GM15510 (cell line): Measurements from ENCODE around the gene H1-8.

Experiments
- POLR2A ChIP-seq: IDR thresholded peaks from 3 replicates; pipeline ENCODE4 v1.6.1; 2011; ENCODE audit warnings: borderline replicate concordance; ENCODE audit not compliant: insufficient read length; ENCODE audit errors: extremely low read depth

H1-8 gene

GRCh38 chr3:129530251-129530791 is 12.7 kb upstream of the H1-8 start:
- no peak for TF ChIP-seq POLR2A

DNA sequence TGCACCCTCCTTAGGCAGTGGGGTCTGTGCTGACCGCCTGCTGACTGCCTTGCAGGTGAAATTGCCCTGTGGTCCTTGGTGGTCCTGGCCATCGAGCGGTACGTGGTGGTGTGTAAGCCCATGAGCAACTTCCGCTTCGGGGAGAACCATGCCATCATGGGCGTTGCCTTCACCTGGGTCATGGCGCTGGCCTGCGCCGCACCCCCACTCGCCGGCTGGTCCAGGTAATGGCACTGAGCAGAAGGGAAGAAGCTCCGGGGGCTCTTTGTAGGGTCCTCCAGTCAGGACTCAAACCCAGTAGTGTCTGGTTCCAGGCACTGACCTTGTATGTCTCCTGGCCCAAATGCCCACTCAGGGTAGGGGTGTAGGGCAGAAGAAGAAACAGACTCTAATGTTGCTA is 12.2 kb upstream of the H1-8 start:
- TF ChIP-seq POLR2A: no peak

- no peak for TF ChIP-seq POLR2A
Observed at GRCh38 chr3:129531699-129532098, 11.3 kb upstream of the H1-8 start.

DNA sequence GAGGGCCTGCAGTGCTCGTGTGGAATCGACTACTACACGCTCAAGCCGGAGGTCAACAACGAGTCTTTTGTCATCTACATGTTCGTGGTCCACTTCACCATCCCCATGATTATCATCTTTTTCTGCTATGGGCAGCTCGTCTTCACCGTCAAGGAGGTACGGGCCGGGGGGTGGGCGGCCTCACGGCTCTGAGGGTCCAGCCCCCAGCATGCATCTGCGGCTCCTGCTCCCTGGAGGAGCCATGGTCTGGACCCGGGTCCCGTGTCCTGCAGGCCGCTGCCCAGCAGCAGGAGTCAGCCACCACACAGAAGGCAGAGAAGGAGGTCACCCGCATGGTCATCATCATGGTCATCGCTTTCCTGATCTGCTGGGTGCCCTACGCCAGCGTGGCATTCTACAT is 10.7 kb upstream of the H1-8 start:
- no peak for TF ChIP-seq POLR2A

DNA sequence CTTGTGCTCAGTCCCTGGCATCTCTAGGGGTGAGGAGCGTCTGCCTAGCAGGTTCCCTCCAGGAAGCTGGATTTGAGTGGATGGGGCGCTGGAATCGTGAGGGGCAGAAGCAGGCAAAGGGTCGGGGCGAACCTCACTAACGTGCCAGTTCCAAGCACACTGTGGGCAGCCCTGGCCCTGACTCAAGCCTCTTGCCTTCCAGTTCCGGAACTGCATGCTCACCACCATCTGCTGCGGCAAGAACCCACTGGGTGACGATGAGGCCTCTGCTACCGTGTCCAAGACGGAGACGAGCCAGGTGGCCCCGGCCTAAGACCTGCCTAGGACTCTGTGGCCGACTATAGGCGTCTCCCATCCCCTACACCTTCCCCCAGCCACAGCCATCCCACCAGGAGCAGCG is 9.6 kb upstream of the H1-8 start:
- no peak for TF ChIP-seq POLR2A

DNA sequence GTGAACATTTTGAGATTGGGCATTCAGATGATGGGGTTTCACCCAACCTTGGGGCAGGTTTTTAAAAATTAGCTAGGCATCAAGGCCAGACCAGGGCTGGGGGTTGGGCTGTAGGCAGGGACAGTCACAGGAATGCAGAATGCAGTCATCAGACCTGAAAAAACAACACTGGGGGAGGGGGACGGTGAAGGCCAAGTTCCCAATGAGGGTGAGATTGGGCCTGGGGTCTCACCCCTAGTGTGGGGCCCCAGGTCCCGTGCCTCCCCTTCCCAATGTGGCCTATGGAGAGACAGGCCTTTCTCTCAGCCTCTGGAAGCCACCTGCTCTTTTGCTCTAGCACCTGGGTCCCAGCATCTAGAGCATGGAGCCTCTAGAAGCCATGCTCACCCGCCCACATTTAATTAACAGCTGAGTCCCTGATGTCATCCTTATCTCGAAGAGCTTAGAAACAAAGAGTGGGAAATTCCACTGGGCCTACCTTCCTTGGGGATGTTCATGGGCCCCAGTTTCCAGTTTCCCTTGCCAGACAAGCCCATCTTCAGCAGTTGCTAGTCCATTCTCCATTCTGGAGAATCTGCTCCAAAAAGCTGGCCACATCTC is 8.4 kb upstream of the H1-8 start:
- no peak for TF ChIP-seq POLR2A

DNA sequence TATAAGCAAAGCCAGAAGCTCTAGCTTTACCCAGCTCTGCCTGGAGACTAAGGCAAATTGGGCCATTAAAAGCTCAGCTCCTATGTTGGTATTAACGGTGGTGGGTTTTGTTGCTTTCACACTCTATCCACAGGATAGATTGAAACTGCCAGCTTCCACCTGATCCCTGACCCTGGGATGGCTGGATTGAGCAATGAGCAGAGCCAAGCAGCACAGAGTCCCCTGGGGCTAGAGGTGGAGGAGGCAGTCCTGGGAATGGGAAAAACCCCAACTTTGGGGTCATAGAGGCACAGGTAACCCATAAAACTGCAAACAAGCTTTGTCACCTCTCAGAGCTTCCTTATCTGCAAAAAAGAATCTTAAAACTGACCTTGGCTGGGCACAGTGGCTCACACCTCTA is 7.9 kb upstream of the H1-8 start:
- TF ChIP-seq POLR2A: no peak

DNA sequence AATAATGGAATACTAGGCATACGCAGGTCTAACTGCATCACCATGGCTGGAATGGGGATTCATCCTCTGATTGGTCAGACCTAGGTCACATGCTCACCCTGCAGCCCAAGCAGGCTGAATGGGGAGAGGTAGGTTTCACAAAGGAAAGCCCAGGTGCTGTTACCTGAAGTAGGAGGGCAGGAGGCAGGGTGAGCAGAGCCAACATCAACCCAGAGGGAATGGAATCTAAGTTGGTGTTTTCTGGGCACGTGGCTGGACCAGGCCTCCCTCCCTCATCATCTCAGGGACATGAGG is 6.7 kb upstream of the H1-8 start:
- no peak for TF ChIP-seq POLR2A

- no peak for TF ChIP-seq POLR2A
Observed at GRCh38 chr3:129536804-129537203, 6.2 kb upstream of the H1-8 start.

GRCh38 chr3:129539206-129539605 is 3.8 kb upstream of the H1-8 start:
- no peak for TF ChIP-seq POLR2A

- TF ChIP-seq POLR2A: no peak
Observed at GRCh38 chr3:129540776-129541516, 2.0 kb upstream of the H1-8 start.

- TF ChIP-seq POLR2A: no peak
Observed at GRCh38 chr3:129542747-129543146, 228 bp upstream of the H1-8 start.

- no peak for TF ChIP-seq POLR2A
Observed at GRCh38 chr3:129543999-129544398, 1.0 kb downstream of the H1-8 start.

GRCh38 chr3:129547241-129547640 is 4.3 kb downstream of the H1-8 start:
- no peak for TF ChIP-seq POLR2A

DNA sequence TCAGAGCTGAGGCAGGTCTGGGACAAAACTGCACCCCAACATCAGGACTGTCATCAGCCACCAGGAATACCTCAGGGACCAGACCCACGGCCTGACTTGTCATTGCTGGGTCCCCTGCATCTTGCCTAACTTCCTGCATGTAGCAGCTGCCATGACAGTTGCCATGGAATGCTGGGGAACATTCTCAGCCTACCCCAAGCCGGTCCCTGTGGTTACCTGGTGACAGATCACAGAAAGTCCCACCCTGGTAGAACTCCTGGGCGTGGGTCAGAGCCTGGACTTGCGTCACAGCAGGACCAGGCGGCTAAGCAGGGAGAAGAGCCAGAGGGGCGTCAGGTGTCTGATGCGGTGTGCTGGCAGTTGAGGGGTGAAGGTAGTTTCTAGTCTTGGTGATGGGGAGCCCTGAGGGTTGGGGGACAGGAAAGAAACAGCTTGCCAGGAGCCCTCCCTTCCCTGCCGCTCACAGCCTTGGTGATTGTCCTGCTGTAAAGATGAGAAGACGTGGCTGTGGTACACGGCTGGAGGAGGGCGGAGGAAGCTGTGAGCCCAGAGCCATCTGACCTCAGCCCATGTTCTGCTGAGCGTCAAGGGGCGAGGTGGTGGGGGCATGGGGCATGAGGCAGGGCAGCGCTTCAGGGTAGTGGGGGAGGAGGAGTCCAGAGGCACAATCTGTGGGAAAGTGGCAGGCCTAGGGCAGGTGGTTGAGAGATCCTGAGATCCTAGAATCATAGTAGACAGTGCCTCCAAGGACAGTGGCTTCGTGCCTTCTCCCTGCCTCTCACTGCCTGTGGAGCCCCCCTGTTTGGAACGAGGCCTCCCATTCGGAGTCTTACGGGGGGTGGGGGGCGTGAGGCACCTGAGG is 5.4 kb downstream of the H1-8 start:
- TF ChIP-seq POLR2A: no peak

- TF ChIP-seq POLR2A: no peak
Observed at GRCh38 chr3:129549006-129549800, 6.2 kb downstream of the H1-8 start.

GRCh38 chr3:129549805-129550204 is 6.8 kb downstream of the H1-8 start:
- TF ChIP-seq POLR2A: no peak
